ENCODE results near the gene MRPL53.

GRCh38 chr2:74448771-74449170 is 23.7 kb downstream of the MRPL53 start:
- TF ChIP-seq CTCF (conservative IDR thresholded peaks at IDR 0.05; ENCODE audit: low read depth, low read length) (no peak), EZH2phosphoT487 (IDR thresholded peaks at IDR 0.05; ENCODE audit: borderline replicate concordance, low read length) (no peak)

Data from PC-3 (cell line).